Measurements from ENCODE around the gene HOXD8. TPM values are rescaled to one million over a fixed set of nuclear protein-coding genes. Genes with fewer than 3 reads are reported as not detected.

The HOXD8 gene
- total and polyA plus RNA-seq, 2 of the 8 experiments (the other 6 are each of a cell fraction or from before 2014, with no cell fraction given): not detected

DNA sequence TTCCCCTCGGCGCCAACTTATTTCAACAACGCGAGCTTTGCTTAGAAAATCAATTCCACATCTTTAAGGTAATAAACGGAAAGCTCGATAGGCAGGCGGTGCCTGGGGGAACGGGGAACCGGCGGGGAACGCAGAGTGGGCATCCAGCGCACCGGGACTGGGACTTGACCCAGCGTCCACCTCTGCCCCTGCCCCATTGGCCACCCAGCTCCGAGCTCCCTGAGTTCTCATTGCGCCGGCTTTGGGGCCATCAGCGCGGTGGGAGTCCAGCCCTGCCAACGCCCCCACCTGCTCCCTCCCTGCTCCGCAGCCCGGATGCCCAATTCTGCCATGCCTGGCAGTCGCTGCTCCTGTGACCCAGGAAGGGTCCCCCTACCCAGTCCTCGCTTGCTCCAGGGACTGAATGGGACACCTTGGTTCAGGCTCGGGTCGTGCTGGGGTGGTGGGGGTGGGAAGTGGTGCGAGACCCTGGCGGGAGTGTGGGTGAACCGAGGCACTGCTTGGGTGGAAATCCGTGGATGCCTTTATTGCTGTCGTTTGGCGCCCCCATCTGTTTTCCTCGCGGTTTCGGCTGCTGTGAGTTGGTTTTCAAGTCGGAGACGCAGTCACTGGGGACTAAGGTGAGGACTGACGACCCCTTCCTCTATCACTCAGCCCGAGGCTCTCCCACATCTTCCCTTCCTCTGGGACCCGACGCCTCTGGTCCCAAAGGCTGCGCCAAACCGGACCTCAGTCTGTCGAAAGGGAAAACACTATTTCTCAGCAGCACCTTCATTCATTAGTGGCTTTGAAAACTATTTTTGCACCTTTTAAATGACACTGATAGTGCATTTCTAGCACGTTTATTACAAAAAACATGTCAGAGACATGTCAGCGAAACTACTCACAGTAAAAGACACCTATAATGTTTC lies 43.4 kb upstream of the HOXD8 start (continued):
- TF ChIP-seq EZH2 (IDR thresholded peaks at IDR 0.05; ENCODE audit: low read depth, low read length, severe bottlenecking) (peak; percentile 52), SUZ12 (IDR thresholded peaks at IDR 0.05; ENCODE audit: low read length) (peak; percentile 45), CHD2 (IDR thresholded peaks at IDR 0.05; ENCODE audit: low read length) (no peak), CTBP2 (IDR thresholded peaks at IDR 0.05; ENCODE audit: borderline replicate concordance, insufficient read depth, insufficient read length, low read length) (peak; percentile 96), TCF12 (IDR thresholded peaks at IDR 0.05; ENCODE audit: low read depth, low read length) (0 out of 2 replicates have a peak, but pooled peaks have one; percentile 5), CEBPB (IDR thresholded peaks at IDR 0.05; ENCODE audit: low read depth, low read length) (no peak), SP4 (IDR thresholded peaks at IDR 0.05; ENCODE audit: low read length) (no peak), RNF2 (IDR thresholded peaks at IDR 0.05; ENCODE audit: borderline replicate concordance, low read depth, low read length, missing control alignments, poor library complexity, severe bottlenecking) (peak; percentile 43), EP300 (IDR thresholded peaks at IDR 0.05; ENCODE audit: borderline replicate concordance in 1 of 2, low read depth in 2 of 2, low read length in 2 of 2) (no peak), RBBP5 (IDR thresholded peaks at IDR 0.05; ENCODE audit: borderline replicate concordance, low read depth, low read length) (peak; percentile 42; the same call in 1 of the 2 replicates), SIN3A (conservative IDR thresholded peaks at IDR 0.05 in 1 of 2, IDR thresholded peaks at IDR 0.05 in 1 of 2; ENCODE audit: low read depth in 1 of 2, low read length in 2 of 2) (no peak), TAF1 (IDR thresholded peaks at IDR 0.05; ENCODE audit: low read depth, low read length) (no peak)
